Activated T-cell treated with anti-CD3 and anti-CD28 coated beads for 48 hours (primary cell): Measurements from ENCODE around the gene COL9A3.

Experiments
- DNase-seq: peaks from one replicate; pipeline ENCODE4 v3.0.0-alpha.2; 2020; ENCODE audit warnings: low read depth

Gene COL9A3

GRCh38 chr20:62796699-62797491 lies 20.0 kb upstream of the COL9A3 start:
- DNase-seq: no peak

- no peak for DNase-seq
Measured at GRCh38 chr20:62797671-62798532, 18.9 kb upstream of the COL9A3 start.

DNA sequence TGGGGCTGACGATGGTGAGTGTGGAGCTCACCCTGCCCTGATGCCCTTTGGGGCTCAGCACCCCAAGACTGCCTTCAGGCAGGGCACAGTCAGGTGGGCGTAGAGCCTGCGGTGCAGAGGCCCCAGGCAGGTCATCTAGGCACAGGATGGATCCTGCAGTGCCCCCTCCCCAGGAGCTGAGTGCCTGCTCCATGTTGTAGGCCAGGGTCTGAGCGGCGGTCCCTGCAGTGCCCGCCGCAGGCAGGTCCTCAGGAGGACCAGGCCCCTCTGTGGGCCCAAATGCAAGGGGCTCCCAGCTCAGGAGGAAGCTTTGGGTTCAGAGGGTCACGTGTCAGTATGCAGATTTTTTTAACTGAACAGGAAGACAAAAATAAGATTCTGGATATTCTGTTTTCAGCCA lies 17.8 kb upstream of the COL9A3 start:
- DNase-seq: no peak

GRCh38 chr20:62799459-62799858 lies 17.4 kb upstream of the COL9A3 start:
- DNase-seq: no peak

- no peak for DNase-seq
Measured at GRCh38 chr20:62799873-62800272, 17.0 kb upstream of the COL9A3 start.

GRCh38 chr20:62800314-62801259 lies 16.3 kb upstream of the COL9A3 start:
- DNase-seq: no peak

DNA sequence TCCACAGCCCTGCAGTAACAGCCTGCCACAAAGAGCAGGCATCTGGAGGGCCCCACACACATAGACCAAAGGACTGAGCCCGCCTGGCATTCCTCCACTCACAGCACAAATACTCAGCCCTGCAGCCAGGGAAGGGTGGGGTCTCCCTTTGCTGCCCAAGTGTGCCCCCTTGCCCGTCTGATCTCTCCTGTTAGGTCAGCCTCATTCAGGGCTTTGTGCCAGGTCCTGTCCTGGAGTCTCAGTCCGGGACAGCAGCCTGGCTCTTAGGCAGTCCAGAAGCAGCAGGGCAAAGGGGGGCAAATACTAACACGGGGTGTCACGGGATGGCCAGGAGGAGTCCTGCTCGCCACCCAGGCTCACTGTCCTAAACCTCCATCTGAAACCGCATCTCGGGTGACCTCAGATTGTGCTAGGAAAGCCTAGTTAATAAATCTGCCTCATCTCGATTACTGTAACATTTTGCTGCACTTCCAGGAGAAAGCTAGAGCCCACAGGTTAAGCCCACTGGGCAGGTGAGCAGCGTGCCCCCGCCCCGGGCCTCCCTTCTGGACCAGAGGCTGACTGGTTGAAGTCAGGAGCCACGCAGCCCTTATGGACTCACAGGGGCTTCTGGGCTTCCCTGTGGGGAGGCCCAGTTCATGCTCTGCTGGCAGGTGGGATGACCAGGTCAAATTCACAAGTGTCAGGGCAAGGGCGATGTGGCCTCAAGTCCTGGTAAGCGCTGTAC lies 15.4 kb upstream of the COL9A3 start:
- DNase-seq: no peak

GRCh38 chr20:62802026-62802712 lies 14.7 kb upstream of the COL9A3 start:
- DNase-seq: no peak

DNA sequence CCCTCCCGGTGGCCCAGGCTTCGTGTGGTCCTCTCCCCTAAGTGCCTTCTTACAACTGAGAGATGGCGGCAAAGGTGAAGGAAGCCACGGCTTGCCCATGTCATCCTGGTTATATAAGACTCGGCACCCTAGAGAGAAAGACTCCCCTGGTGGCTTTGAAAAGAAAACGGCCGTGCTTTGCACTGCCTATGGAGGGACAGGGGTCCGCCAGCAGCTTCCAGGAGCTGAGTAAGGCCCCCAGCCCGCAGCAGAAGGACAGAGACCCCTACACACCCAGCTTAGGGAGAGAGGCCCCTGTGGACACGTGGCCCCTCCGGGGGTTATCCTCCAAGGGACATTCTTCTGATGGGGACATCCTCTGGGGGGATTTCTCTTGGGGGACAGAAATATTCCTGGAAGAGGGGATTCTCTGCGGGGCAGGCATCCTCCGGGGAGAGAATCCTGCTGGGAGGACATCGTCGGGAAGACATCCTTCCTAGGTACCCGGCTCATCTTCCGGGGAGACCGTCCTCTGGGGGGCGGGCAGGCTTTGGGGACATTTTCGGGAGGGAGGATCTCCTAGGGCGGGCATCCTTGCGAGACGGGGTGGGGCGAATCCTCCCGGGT lies 12.7 kb upstream of the COL9A3 start:
- DNase-seq: no peak

DNA sequence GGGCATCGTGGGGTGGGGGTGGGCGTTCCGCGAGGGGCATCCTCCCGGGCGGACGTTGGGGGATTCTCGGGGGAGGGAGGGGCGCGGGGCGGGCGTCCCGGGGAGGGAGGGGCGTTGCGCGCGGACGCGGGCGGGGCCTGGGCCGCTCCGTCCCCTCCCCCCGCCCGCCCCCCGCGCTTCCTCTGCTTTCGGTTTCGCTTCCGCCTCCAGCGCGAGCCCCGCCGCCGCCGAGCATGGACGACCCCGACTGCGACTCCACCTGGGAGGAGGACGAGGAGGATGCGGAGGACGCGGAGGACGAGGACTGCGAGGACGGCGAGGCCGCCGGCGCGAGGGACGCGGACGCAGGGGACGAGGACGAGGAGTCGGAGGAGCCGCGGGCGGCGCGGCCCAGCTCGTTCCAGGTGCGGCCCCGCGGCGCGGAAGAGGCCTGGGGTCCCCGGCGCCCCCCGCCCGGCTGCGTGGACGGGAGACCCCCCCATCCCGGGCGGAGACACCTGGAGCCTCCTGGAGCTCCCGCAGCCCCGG lies 12.2 kb upstream of the COL9A3 start, which contains the start of gene OGFR:
Gene OGFR, plus strand, starts transcription at position 209 of the 528 bp plus-strand sequence. Its CDS starts 25 bp downstream, at position 234.
- DNase-seq: peak; percentile 62

DNA sequence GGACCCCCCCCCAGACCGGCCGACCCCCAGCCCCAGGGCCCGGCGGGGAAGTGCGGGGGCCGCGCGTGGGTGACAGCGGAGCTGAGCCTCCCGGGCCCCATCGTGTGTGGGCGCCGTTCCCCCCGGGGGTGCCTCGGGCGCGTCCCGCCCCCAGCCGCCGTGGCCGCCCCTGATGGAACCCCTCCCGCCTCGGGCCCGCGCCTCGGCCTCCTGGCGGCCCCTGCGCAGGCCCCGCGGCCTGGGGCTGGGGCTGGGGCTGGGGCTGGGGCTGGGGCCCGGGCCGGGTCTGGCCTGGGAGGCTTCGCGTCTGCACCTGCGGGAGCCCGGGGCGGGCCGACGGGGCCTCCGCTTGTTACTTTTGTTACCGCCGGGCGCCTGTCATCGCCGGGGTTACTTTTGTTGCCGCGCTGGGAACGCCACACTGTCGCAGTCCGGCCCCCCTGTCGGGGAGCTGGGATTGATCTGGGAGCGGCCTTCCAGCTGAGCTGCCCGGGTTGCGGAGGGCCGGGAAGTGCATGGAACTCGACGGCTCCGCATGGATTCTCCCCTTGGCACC lies 11.6 kb upstream of the COL9A3 start:
- DNase-seq: no peak

GRCh38 chr20:62805711-62806382 lies 11.0 kb upstream of the COL9A3 start:
- no peak for DNase-seq

DNA sequence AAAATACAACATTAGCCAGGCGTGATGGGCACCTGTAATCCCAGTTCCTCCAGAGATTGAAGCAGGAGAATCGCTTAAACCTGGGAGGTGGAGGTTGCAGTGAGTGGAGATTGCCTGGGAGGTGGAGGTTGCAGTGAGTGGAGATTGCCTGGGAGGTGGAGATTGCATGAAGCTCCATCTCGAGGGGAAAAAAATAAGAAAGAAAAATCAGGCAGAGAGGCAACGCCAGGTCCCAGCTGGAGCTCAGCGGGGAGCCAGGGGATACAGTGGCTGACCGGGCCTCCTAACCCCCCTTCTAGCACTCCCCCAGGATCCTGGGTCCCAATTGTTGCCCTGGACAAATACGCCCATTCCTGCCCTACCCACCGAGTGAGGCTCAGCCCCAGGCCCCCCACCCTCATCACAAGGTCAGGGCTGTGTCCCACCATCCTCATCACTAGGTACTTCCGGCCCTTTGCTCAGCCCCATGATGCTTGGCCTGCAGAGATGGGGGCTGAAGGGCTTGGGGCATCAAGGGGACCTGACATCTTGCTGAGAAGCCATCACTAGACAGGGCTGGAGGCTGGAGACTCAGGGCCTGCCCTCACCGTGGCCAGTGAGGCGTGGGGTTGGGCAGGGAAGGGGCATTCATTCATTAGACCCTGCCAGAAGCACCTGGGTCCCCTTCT lies 10.3 kb upstream of the COL9A3 start:
- no peak for DNase-seq

GRCh38 chr20:62807444-62808210 lies 9.2 kb upstream of the COL9A3 start:
- DNase-seq: no peak

- DNase-seq: peak; percentile 65
Measured at GRCh38 chr20:62808211-62808865, 8.5 kb upstream of the COL9A3 start.

- DNase-seq: no peak
Measured at GRCh38 chr20:62809530-62810428, 7.1 kb upstream of the COL9A3 start.
